GM19035 (cell line): ENCODE results near the gene PMS1.
"Not testable (repeated sequence)": the region's sequence is repeated elsewhere in the genome, so short reads cannot be mapped to it uniquely, and the experiment has no call there.

Experiments
- ATAC-seq: cut with Tn5 transposase; IDR thresholded peaks from one replicate; pipeline ENCODE4 v1.9.1; 2021; ENCODE audit not compliant: unreplicated experiment

The PMS1 gene

DNA sequence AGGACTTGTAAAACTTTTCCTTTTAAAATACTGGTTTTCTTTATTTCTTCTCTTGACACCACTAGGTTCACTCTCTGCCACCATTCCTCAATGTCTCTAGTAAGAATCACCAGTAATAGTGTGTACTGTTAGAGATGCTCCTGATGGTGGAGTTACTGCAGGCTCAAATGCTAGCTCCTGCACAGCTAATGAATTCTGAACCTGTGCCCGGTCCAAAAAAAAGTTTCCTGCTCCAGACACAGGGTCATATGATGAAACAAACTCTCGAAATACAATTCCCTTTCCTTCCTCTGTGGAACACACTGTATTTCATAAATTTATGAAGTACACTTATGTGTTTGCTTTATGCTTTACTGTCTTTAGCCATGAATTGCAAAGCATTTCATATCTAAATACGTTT lies 19.2 kb downstream of the PMS1 start:
- no peak for ATAC-seq

DNA sequence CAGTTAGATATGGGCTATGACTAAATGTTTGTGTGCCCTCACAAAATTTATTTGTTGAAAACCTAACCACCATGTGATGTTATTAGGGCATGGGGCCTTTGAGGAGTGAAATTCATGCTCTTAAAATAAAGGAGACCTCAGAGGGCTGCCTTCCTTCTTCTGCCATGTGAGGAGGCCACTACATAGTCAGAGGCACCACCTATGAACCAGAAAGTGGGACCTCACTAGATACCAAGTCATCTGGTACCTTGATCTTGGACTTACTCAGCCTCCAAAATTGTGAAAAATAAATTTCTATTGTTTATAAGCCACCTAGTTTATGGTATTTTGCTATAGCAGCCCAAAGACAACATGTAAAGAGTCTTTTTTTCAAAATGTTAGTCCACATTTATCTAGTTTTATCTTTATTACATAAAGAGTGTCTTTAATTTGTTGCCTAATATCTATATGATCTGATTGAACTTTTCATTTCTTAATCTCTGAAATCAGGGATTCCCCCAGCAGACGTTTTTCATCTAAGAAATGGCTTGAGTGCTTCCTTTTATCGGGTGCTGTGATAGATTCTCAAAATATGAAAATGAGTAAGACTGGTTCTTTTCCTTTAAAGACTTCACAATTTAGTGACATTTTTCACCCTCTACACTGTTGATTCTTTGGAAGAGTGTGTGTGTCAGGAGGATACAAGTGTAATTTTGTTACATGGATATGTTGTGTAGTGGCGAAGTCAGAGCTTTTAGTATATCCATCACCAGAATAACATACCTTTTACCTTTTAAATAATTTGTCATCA lies 34.2 kb downstream of the PMS1 start:
- ATAC-seq: no peak

DNA sequence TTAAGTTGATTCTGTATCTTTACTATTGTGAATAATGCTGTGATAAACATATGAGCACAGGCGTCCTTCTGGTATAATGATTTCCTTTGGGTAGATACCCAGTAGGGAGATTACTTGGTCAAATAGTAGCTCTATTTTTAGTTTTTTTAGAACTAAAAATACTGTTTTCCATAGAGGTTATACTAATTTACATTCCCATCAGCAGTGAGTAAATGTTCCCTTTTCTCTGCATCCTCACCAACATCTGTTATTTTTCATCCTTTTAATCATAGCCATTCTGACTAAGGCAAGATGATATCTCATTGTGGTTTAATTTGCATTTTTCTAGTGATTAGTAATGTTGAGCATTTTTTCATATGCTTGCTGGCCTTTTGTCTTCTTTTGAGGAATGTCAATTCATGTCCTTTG lies 35.1 kb downstream of the PMS1 start:
- ATAC-seq: no peak

DNA sequence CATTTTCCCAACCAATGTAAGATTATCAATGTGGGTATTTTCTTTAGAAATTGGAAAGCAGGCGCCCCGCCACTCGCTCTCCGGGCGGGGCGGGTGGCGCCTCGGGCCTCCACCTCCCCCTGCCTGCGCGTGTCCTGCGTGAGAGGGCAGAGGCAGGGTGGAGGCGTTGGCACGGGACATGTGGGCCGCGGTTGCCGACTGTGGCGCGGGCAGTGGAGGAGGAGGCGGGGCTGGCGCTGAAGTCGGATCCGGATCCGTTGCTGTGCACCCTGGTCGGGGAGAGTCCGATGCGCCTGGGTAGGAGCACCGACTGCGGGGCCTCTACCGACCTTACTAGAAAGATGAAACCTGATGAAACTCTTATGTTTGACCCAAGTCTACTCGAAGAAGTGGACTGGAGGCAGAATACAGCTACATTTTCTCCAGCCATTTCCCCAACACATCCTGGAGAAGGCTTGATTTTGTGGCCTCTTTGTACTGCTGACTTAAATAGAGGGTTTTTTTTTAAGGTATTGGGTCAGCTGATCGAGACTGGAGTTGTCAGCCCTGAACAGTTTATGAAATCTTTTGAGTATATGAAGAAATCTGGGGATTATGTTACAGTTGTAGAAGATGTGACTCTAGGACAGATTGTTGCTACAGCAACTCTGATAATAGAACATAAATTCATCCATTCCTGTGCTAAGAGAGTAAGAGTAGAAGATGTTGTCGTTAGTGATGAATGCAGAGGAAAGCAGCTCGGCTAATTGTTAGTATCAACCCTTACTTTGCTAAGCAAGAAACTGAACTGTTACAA lies 37.9 kb downstream of the PMS1 start:
- no peak for ATAC-seq

DNA sequence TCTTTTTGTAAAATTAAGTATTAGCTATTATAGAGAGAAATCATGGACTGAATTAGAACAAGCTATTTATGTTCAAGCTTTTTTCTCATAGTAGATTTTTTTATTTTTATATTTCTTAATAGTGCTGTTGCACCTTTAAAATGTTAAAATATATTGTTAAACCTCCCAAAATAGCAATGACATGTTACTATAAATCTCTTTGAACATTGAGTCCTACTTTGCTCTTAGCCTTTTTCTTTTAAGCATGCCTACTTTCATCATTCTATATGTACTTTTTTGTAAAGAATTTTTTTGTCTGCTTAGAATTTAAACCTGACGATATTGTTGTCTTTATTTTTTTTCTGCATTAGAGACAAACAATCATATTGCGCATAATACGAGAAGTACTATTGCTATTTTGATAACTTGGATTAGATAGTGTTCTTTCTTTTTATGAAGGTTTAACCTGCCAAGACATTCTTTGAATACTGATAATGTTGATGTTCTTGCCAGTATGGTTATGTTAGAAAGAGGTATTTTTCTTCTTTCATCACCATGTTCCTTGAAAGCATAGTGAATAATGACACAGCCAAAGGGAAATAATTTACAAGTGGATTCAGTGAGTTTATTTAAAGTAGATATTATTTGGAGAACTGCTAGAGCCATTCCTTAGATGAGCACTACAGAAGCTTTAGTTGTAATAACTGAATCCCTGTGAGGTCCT lies 40.6 kb downstream of the PMS1 start:
- ATAC-seq: no peak

DNA sequence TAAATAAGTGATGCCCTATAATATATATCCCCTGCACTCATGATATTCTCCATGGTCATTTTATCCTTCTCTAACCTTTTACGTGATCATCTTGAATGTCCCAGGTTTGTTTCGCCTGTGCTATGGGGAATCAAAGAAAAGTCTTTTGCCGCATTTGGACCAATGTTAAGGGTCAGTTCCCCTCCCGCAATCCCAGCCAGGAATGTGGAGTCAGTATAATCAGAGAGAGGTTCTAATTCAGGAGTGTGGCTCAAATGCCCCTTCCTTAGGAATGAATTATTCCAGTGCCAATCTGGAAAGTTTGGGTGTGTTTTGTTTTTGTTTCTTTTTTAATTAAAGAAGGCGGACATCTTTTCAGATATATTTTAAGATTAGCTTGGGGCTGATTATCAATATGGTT lies 41.8 kb downstream of the PMS1 start:
- no peak for ATAC-seq

DNA sequence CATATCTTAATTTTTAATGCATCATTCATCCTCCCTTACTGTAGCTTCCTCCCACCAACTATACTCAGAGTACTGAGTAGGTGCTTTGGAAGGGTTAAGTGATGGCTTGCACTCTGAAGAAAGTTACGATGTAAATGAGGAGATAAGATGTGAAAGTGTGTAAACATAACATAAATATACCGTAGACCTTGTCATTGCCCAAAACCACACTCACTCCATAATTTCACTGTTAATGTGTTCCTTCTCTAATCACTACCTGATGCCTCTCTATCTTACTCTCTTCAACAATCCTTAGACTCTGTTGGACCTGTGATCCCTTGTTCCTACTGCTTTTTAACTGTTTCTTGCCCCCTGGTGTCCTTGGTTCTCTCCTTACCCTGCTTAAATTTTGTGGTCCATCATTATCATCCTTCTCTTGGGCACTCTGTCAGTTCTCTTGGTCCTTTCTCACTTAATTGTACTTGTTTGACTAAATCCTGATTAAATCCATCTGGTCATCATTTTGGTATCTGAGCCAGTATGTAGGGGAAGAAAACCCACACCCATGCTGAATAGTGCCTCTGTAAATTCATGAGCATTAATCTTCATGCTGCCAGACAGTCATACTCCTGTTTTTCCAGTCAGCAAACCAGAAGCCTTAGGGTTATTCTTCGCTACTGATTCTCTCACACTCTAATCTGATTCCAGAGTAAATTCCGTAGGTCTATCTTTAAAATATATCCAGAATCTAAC lies 45.0 kb downstream of the PMS1 start:
- no peak for ATAC-seq

DNA sequence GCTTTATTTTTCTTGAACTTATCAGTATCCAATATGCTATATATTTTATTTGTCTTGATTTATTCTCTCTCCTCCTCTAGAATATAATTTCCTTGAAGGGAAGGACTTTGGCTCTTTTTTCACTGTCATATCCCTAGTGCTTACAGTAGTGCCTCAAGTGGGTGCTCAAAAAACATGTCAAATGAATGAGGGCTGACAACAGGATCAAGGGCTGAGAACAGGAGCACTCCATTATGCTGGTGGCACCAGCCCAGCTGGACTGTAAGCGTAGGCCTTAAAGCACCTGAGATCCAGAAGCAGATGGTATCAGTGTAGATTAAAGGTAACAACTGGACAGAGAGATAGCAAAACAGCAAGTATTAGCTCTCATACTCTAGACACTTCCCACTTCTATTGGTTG lies 46.3 kb downstream of the PMS1 start:
- no peak for ATAC-seq

DNA sequence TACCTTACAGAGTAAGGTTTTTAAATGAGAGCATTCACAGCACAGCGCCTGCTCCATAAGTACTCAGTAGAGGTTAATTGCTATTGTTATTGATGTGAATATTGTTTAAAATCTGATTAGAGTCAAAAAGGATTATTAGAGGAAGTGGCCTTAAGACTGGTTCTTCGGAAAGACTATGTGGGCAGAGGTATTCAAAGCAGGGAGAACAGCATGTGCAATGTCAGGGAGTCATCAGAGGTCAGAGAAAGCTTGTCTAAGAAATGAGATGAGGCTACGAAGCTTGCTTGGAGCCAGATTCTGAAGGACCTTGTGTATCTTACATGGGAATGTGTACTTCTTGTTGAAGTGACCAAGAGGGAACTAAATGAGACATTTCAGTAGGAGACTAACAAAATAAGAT lies 49.8 kb downstream of the PMS1 start:
- ATAC-seq: no peak

DNA sequence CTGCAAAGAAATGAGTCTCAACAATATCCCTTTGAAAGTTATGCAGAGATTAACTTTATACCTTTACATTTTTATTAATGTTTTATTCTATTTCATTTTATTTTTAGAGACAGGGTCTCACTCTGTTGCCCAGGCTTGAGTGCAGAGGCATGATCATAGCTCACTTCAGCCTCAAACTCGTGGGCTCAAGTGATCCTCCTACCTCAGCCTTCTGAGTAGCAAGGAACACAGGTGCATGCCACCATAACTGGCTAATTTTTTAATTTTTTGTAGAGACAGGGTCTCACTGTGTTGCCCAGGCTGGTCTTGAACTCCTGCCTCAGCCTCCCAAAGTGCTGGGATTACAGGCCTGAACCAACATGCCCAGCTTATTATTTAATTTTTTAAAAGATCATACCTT lies 50.4 kb downstream of the PMS1 start:
- ATAC-seq: not testable (repeated sequence)

DNA sequence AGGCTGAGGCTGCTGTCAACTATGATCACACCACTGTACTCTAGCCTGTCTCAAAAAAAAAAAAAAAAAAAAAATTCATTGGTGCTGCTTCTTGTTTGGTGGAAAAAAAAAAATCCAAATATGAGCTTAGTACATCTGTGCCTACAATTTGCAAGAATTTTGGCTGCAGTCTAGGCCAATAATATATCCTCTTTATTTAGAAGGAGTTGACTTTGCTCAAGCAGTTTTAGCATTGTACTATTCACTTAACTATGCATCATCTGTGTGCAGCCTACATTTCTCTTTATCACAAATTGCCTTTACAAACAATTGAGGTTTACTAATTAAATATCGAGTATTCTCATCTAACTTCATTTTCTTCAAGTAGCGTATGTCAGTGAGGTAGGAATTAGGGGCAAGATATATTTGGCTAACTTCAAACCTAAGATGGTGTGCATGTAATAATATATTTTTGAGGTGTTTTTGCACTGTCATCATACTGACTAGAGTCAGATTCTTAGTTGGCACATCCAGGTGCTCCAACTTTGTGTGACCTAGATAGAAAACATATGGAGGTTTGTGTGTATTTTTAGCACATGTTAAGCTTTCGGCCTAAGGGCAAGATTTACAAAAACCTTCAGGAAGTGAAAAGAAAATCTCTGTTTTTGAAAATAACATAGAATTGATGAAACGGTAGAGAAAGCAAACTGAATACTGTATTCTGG lies 51.8 kb downstream of the PMS1 start:
- no peak for ATAC-seq

DNA sequence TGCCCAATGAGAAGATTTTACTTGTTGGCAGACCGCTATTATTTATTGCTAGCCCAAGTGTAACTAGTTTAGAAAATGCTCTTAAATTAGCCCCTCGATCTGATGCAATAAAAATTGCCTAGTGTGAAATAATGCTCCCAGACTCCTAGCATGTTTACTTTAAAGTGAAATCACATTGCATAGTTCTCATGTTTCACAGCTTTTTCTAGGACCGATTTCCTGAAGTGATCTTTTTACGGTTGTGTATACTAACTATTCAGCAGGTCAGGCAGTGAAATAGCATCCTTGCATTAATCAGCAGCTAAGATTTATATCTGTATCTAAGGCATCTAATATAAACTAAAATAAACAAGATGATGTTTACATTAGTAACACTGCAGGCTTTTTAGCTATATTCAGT lies 52.4 kb downstream of the PMS1 start:
- ATAC-seq: no peak

DNA sequence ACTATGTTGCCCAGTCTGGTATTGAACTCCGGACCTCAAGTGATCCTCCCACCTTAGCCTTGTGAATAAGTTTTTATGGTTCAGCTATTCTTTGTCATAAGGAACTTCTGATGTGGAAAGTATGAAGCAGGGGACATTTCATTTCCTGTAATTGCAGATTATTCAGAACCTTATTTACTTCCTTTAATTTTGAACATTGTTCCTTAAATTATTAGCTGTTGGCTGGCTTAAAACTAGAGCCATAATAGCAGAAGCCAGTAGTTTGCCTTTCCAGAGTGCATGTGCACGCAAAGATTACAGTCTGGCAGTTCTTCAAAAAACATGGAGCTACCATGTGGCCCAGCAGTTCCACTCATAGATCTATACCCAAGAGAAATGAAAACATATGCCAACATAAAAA lies 53.1 kb downstream of the PMS1 start:
- no peak for ATAC-seq

DNA sequence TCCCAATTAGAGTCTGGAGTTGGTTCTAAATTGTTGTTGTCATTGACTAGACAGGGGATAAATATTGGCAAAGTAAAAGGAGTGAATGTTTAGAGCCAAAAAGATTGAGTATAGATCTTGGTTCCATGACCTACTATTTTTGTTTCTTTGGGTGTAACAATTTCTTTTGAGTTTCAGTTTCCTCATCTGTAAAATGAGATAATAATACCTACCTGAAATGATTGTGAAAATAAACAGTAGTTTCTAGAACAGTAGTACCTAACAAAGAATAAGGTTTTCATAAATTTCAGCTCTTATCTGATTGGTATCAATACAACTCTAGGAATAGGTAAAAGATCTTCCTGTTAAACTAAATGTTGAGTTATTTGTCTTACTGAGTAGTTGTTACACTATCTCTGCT lies 56.8 kb downstream of the PMS1 start:
- ATAC-seq: no peak

DNA sequence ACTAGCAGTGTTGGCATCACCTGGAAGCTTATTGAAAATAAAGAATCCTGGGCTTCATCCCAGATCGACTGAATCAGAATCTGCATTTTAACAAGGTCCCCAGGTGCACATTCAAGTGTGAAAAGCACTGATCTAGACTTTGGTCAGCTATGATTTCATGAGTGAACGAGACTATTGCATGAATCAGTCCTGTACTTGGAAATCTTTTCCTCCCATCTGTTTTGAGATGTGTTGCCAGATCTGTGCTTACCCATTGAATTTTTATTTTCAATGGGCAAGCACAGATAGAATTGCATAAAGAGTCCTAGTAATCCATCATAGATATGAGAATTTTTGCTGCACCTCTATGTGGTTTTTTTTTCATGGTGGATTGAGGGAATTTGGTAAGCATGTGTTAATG lies 64.0 kb downstream of the PMS1 start:
- ATAC-seq: no peak

DNA sequence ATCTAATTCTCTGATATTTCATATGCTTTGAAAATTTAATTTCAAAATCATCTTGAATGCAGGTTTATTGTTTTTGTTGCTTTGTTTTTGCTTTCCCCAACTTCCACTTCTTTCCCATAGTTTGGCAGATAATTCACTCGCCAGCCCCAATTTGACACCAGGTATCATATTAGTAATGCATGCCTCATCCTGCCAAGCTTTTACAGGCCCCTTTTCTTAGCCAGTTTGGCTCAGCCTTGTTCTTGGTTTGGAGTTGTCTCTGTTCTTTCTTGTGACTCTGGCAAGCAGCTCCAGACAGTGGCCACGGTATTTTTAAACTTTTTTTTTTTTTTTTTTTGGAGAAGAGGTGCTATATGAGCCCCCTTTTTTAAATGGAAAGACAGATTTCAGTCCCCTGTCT lies 65.3 kb downstream of the PMS1 start:
- ATAC-seq: no peak

DNA sequence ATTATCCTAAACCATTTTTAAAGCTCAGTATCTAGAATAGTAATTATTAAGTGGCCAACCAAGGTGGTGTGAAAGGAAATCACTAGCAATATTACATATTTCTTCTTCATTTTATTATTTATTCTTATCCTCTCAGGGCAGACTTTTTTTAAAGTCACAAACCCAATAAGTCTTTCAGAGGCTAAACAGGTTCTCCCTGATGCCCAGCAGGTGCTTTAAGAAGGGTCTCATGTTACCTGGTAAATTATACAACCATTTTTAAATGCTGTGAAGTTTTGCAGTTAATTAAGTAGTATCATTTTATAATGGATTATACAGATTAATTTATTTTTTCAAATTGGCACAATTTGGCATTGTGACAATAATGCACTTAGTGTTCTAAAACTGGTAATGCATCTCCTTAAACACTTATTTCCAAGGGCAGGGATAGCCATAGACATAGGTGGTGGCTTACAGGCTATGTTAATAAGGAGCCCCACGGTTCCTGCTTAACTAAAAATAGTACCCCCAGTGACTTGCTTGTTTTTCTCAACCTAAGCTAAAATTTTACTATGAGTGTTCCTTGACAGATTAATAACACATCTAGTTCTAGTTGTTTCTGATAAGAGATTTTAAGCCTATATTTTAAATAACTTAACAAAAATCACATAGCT lies 67.0 kb downstream of the PMS1 start:
- ATAC-seq: no peak

DNA sequence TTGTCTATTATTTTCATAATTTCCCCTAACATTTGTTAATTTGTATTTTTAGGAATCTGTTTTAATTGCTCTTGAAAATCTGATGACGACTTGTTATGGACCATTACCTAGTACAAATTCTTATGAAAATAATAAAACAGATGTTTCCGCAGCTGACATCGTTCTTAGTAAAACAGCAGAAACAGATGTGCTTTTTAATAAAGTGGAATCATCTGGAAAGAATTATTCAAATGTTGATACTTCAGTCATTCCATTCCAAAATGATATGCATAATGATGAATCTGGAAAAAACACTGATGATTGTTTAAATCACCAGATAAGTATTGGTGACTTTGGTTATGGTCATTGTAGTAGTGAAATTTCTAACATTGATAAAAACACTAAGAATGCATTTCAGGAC lies 69.9 kb downstream of the PMS1 start:
- no peak for ATAC-seq

DNA sequence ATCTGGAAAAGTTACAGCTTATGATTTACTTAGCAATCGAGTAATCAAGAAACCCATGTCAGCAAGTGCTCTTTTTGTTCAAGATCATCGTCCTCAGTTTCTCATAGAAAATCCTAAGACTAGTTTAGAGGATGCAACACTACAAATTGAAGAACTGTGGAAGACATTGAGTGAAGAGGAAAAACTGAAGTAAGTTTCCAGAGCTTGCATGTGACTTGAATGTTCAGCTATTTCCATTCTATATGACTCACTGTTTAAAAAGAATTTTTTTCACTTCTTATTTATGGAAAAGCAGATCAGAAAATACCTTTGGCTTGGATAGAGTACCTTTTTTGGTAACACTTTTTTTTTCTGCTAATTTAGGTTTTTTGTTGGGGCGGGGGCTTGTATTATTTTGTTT lies 70.7 kb downstream of the PMS1 start:
- ATAC-seq: no peak

DNA sequence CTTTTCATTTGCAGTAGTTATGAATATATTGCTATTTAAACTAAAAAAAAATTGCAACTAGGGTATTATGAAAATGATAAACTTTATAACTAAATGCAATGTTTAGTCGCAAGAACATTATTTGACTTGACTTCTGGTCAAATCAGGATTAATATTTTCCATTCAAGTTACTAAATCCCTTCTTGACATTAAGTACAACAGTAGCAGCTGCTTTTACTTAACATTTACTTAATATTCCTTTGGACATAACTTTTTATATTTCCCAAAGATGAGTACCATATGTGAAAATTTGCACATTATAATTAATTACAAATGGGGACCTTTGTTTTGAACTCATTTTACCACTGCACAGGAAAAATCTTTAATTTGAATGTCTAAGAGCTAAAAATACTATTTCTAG lies 74.0 kb downstream of the PMS1 start:
- ATAC-seq: no peak
